Panc1 (cell line): ENCODE results near the gene INAFM2. TPM values are rescaled to one million over a fixed set of nuclear protein-coding genes. Genes with fewer than 3 reads are reported as not detected.

ENCODE experiments used
- ATAC-seq: fragments of 200-7000 bp; cut with Tn5 transposase; 2 replicates; pipeline ENCODE4 v1.9.1; 2020; ENCODE audit warnings: mild to moderate bottlenecking, moderate library complexity
- BruUV-seq: library from RNA; stranded (reverse); fragments of 400-500 nt; replicated peaks from 2 replicates; lab custom pipeline; 2021; lab: Mats Ljungman, UMichigan
- CTCF ChIA-PET: fragments of 300-600 bp; sonication (Branson Sonifier 250); formaldehyde crosslinking; loops from one replicate; lab custom pipeline; 2022; ENCODE audit warnings: antibody characterized with exemption; lab: Charles Lee
- POLR2A ChIA-PET: fragments of 300-600 bp; sonication (Branson Sonifier 250); formaldehyde crosslinking; loops from one replicate; lab custom pipeline; 2022; ENCODE audit warnings: antibody characterized with exemption; lab: Charles Lee
- DNase-seq: peaks from one replicate; pipeline ENCODE4 v3.0.0-alpha.2; 2010; ENCODE audit warnings: low read depth, low spot score
- H3K27ac ChIP-seq: 2 replicates; pipeline ENCODE4 v1.5.1; 2011; ENCODE audit warnings: mild to moderate bottlenecking, low read length, inconsistent platforms
- H3K27me3 ChIP-seq: fragments of 200-500 bp; sonication (Bioruptor generic); 2 replicates; pipeline ENCODE4 v1.6.0; 2014; ENCODE audit warnings: low read length, inconsistent platforms; ENCODE audit not compliant: control insufficient read depth, insufficient read depth
- H3K36me3 ChIP-seq: fragments of 200-500 bp; sonication (Bioruptor generic); 2 replicates; pipeline ENCODE4 v1.5.1; 2014; ENCODE audit warnings: inconsistent platforms, mild to moderate bottlenecking, low read length, moderate library complexity; ENCODE audit not compliant: control insufficient read depth, insufficient read depth
- H3K4me1 ChIP-seq: 2 replicates; pipeline ENCODE4 v1.5.1; 2011; ENCODE audit warnings: inconsistent platforms, mild to moderate bottlenecking, low read length, moderate library complexity; ENCODE audit not compliant: control insufficient read depth, insufficient read depth
- H3K4me3 ChIP-seq, 2 experiments: 2 replicates each; pipeline ENCODE4 v1.5.1; 2011 to 2012; ENCODE audit warnings: low read depth in 2 of 2, low read length in 2 of 2, mild to moderate bottlenecking in 2 of 2, inconsistent platforms in 1 of 2, moderate library complexity in 1 of 2
- H3K9me3 ChIP-seq: fragments of 200-500 bp; sonication (Bioruptor generic); 2 replicates; pipeline ENCODE4 v1.5.1; 2014; ENCODE audit warnings: low read depth, mild to moderate bottlenecking, inconsistent platforms, low read length, moderate library complexity; ENCODE audit not compliant: control insufficient read depth, insufficient read depth
- CTCF ChIP-seq: fragments of 450-650 bp; IDR thresholded peaks from 2 replicates; pipeline ENCODE4 v1.5.1; 2017; ENCODE audit warnings: mild to moderate bottlenecking
- POLR2AphosphoS5 ChIP-seq: IDR thresholded peaks from 2 replicates; pipeline ENCODE4 v1.6.1; 2012; ENCODE audit warnings: mild to moderate bottlenecking, low read depth, low read length, moderate library complexity
- REST ChIP-seq, 2 experiments: IDR thresholded peaks; 2 replicates each; pipeline ENCODE4 v1.6.1; 2011 to 2012; ENCODE audit warnings: low read depth in 2 of 2, control low read depth in 1 of 2, low read length in 1 of 2, mild to moderate bottlenecking in 1 of 2, moderate library complexity in 1 of 2; ENCODE audit not compliant: insufficient read depth in 1 of 2
- SIN3A ChIP-seq: IDR thresholded peaks from 2 replicates; pipeline ENCODE4 v1.6.1; 2012; ENCODE audit warnings: low read depth, mild to moderate bottlenecking, low read length, moderate library complexity, borderline replicate concordance; ENCODE audit not compliant: insufficient read depth
- TCF7L2 ChIP-seq: IDR thresholded peaks from 2 replicates; pipeline ENCODE4 v1.6.1; 2011; ENCODE audit warnings: mild to moderate bottlenecking, low read depth, low read length, inconsistent platforms
- in situ Hi-C: cut with HindIII; loops from 2 replicates; pipeline ENCODE4 v1.10.0; 2016; ENCODE audit warnings: low sequenced_read_pairs, low pct_unique_long_range_greater_than_20kb
- intact Hi-C: fragments of 100-400 bp; cut with micrococcal nuclease; formaldehyde crosslinking; loops from one replicate; pipeline ENCODE4 v1.10.0; 2022; ENCODE audit not compliant: unreplicated experiment
- total RNA-seq: library from RNA; stranded (reverse); gene quantifications from one replicate; pipeline ENCODE4 v1.2.1, GENCODE V29; 2021; ENCODE audit not compliant: unreplicated experiment

The INAFM2 gene
- total RNA-seq, 1 experiment from 2014 or later: 10.4 TPM

GRCh38 chr15:40293006-40293405 lies 30.5 kb upstream of the INAFM2 start:
- no TSS peak for BruUV-seq
- ATAC-seq (no peak), DNase-seq (no peak)
- Histone ChIP-seq H3K4me3 (no peak overlapping the region), H3K27me3 (no peaks in the 10 kb centered on the region), H3K27ac (no peak overlapping the region), H3K9me3 (no peaks in the 10 kb centered on the region), H3K4me1 (peaks cover 9% of the 10 kb centered on the region; the same call in 1 of the 2 replicates), H3K36me3 (no peaks in the 10 kb centered on the region)
- ChIA-PET POLR2A (no interaction called here), CTCF (no interaction called here)
- intact Hi-C loops (no loop called here), in situ Hi-C loops (no loop called here)
- TF ChIP-seq SIN3A (no peak), REST (IDR thresholded peaks at IDR 0.05; ENCODE audit: insufficient read depth in 1 of 2, low read depth in 2 of 2, low read length in 1 of 2) (no peak), TCF7L2 (no peak), POLR2AphosphoS5 (no peak), CTCF (no peak)

GRCh38 chr15:40293905-40294895 lies 29.3 kb upstream of the INAFM2 start:
- Histone ChIP-seq H3K4me3 (no peak overlapping the region), H3K27ac (no peak overlapping the region), H3K9me3 (no peaks in the 10 kb centered on the region), H3K36me3 (no peaks in the 10 kb centered on the region), H3K4me1 (peaks cover 8% of the 10 kb centered on the region; the same call in 1 of the 2 replicates), H3K27me3 (no peaks in the 10 kb centered on the region)
- no peak for ATAC-seq
- no TSS peak for BruUV-seq
- in situ Hi-C loops: no loop called here
- ChIA-PET CTCF (no interaction called here), POLR2A (interaction anchor here (0.6 kb wide), 1 partner anchor 198 kb away, joined by 8 read pairs; no protein-coding TSS in a partner anchor)
- DNase-seq: no peak
- no peak for TF ChIP-seq REST (IDR thresholded peaks at IDR 0.05; ENCODE audit: insufficient read depth in 1 of 2, low read depth in 2 of 2, low read length in 1 of 2)
- no peak for TF ChIP-seq SIN3A
- TF ChIP-seq POLR2AphosphoS5: no peak
- TF ChIP-seq CTCF: no peak
- TF ChIP-seq TCF7L2: no peak
- intact Hi-C loops: no loop called here
